ENCODE data around the gene C19orf38. TPM values are rescaled to one million over a fixed set of nuclear protein-coding genes. Genes with fewer than 3 reads are reported as not detected.

The C19orf38 gene
- total and polyA plus RNA-seq, 2 donors (not counting 1 experiment from before 2014, with no cell fraction given), result 1.7 to 2.4 TPM

DNA sequence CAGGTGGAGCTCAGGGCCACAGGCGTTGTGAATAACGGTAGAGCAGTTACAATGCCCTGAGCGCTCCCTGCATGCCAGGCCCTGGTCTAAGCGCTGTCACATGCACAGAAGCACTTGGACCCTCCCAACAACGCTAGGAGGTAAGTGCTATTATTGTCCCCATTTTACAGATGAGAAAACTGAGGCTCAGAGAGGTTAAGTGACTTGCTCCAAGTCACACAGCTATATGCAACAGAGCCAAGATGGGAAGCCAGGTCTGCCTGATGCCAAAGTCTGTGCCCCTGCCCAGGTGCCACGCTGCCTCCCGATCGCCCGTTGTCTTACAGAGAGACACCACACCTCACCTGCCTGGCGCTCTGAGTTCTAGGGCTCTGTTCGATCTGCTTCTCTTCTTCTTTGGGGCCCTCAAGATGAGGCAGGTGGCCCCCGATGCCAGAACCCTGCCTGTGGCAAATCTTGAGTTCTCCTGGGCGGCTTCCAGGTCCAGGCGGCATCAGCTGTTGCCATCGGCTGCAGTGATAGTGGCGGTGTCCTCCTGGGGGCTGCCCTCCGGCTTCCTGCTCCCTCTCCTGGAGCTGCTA lies 60.3 kb downstream of the C19orf38 start:
- H2AFZ ChIP-seq (ENCODE audit: insufficient read depth, low read depth, low read length, poor library complexity, severe bottlenecking), result no peak overlapping the region
- no peak overlapping the region for H3K27ac ChIP-seq (ENCODE audit: low read length in 2 of 2)
- peaks cover 6% of the 10 kb centered on the region for H3K79me2 ChIP-seq (ENCODE audit: control insufficient read depth, insufficient read depth, low read length)
- H3K4me3 ChIP-seq (ENCODE audit: control extremely low read depth in 1 of 5, extremely low read depth in 1 of 5, insufficient read depth in 1 of 5, low read depth in 2 of 5, low read length in 4 of 5), result no peak overlapping the region
- DNase-seq (no peak), ATAC-seq (ENCODE audit: low read depth) (no peak)
- no peak overlapping the region for H3K4me3 Mint-ChIP-seq
- no peaks in the 10 kb centered on the region for H3K27me3 Mint-ChIP-seq
- no peak overlapping the region for H3K4me2 ChIP-seq (replicated peaks; ENCODE audit: low read depth, low read length, poor library complexity, severe bottlenecking)
- H3K27me3 ChIP-seq (replicated peaks in 1 of 4; ENCODE audit: control extremely low read depth in 1 of 4, control insufficient read depth in 3 of 4, insufficient read depth in 4 of 4, low read length in 3 of 4), result no peaks in the 10 kb centered on the region
- no peaks in the 10 kb centered on the region for H4K20me1 ChIP-seq (ENCODE audit: control insufficient read depth, insufficient read depth, low read length, poor library complexity, severe bottlenecking)
- TF ChIP-seq, protein P1, sequence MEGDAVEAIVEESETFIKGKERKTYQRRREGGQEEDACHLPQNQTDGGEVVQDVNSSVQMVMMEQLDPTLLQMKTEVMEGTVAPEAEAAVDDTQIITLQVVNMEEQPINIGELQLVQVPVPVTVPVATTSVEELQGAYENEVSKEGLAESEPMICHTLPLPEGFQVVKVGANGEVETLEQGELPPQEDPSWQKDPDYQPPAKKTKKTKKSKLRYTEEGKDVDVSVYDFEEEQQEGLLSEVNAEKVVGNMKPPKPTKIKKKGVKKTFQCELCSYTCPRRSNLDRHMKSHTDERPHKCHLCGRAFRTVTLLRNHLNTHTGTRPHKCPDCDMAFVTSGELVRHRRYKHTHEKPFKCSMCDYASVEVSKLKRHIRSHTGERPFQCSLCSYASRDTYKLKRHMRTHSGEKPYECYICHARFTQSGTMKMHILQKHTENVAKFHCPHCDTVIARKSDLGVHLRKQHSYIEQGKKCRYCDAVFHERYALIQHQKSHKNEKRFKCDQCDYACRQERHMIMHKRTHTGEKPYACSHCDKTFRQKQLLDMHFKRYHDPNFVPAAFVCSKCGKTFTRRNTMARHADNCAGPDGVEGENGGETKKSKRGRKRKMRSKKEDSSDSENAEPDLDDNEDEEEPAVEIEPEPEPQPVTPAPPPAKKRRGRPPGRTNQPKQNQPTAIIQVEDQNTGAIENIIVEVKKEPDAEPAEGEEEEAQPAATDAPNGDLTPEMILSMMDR (IDR thresholded peaks at IDR 0.05), result no peak
- no peak for TF ChIP-seq EZH2 (IDR thresholded peaks at IDR 0.05; ENCODE audit: borderline replicate concordance, insufficient read depth, low read depth, low read length, poor library complexity, severe bottlenecking)
- H3K27ac Mint-ChIP-seq, result no peak overlapping the region
- no peak overlapping the region for H3K9ac ChIP-seq (ENCODE audit: low read length)
- H3K36me3 ChIP-seq (replicated peaks in 1 of 2; ENCODE audit: control extremely low read depth in 1 of 2, control insufficient read depth in 1 of 2, extremely low read depth in 1 of 2, insufficient read depth in 2 of 2, low read length in 1 of 2), result peaks cover 0 to 31% of the 10 kb centered on the region in 2 experiments
- ChIA-PET CTCF (interaction anchor here (0.6 to 1.6 kb wide), 2 partner anchors 28 to 719 kb away, joined by 3 read pairs; no protein-coding TSS in a partner anchor), POLR2A (no interaction called here)
- H3K4me1 ChIP-seq (ENCODE audit: control insufficient read depth in 2 of 2, insufficient read depth in 2 of 2, low read length in 2 of 2), result no peaks in the 10 kb centered on the region
- H3K9me3 Mint-ChIP-seq (ENCODE audit: insufficient read depth), result no peaks in the 10 kb centered on the region
- WGBS (ENCODE audit: insufficient coverage), result 98% methylated on average over 17 of the region's 17 CpGs
- intact Hi-C loops (cut with micrococcal nuclease), result no loop called here
- no peaks in the 10 kb centered on the region for H3K9me3 ChIP-seq (ENCODE audit: control extremely low read depth in 1 of 3, control insufficient read depth in 2 of 3, insufficient read depth in 1 of 3, low read length in 2 of 3)
- H3K4me1 Mint-ChIP-seq, result no peaks in the 10 kb centered on the region

DNA sequence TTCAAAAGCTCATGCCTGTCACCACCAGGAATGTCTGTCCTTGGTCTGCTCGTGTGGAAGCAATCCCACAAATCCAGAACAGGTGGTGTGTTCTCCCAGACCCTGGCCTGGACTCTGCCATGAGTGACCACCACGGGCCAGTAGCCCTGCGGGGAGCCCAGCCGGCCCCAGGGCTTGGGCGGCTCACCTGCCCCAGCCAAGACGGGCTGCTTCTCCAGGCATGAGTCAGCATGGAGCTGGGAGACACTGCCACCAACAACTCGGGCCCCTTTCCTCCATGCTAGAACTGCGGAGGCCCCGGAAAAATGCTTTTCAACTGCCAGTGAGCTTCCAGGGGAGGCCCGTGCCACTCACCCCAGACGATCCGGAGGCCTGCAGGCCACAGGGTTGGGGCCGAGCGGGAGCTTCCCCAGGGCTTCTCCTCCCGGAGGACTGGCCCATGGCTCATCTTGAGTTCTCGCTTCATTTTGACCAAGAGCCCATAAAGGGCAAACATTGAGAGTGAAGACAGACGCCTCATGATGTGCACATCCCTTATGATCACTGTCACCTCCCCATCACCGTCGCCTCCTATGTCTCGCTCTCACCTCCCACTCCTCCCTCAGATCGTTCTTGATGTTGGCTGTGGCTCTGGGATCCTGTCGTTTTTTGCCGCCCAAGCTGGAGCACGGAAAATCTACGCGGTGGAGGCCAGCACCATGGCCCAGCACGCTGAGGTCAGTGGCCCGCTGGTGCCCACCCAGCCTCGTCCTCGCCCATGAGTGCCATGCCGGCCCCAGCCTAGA lies 63.6 kb downstream of the C19orf38 start:
- Histone ChIP-seq H3K4me3 (ENCODE audit: control extremely low read depth in 1 of 5, extremely low read depth in 1 of 5, insufficient read depth in 1 of 5, low read depth in 2 of 5, low read length in 4 of 5) (no peak overlapping the region), H3K9me3 (ENCODE audit: control extremely low read depth in 1 of 3, control insufficient read depth in 2 of 3, insufficient read depth in 1 of 3, low read length in 2 of 3) (no peaks in the 10 kb centered on the region), H3K79me2 (ENCODE audit: control insufficient read depth, insufficient read depth, low read length) (no peaks in the 10 kb centered on the region), H3K27me3 (replicated peaks in 1 of 4; ENCODE audit: control extremely low read depth in 1 of 4, control insufficient read depth in 3 of 4, insufficient read depth in 4 of 4, low read length in 3 of 4) (no peaks in the 10 kb centered on the region), H3K4me2 (replicated peaks; ENCODE audit: low read depth, low read length, poor library complexity, severe bottlenecking) (no peak overlapping the region), H3K9ac (ENCODE audit: low read length) (no peak overlapping the region), H3K4me1 (ENCODE audit: control insufficient read depth in 2 of 2, insufficient read depth in 2 of 2, low read length in 2 of 2) (no peaks in the 10 kb centered on the region), H3K36me3 (replicated peaks in 1 of 2; ENCODE audit: control extremely low read depth in 1 of 2, control insufficient read depth in 1 of 2, extremely low read depth in 1 of 2, insufficient read depth in 2 of 2, low read length in 1 of 2) (peaks cover 0 to 39% of the 10 kb centered on the region in 2 experiments), H4K20me1 (ENCODE audit: control insufficient read depth, insufficient read depth, low read length, poor library complexity, severe bottlenecking) (no peaks in the 10 kb centered on the region), H2AFZ (ENCODE audit: insufficient read depth, low read depth, low read length, poor library complexity, severe bottlenecking) (no peak overlapping the region), H3K27ac (ENCODE audit: low read length in 2 of 2) (no peak overlapping the region)
- H3K4me3 Mint-ChIP-seq, result no peak overlapping the region
- ATAC-seq (ENCODE audit: low read depth), result no peak
- H3K9me3 Mint-ChIP-seq (ENCODE audit: insufficient read depth), result no peaks in the 10 kb centered on the region
- POLR2A ChIA-PET, result no interaction called here
- TF ChIP-seq, protein P1 (IDR thresholded peaks at IDR 0.05), result no peak
- TF ChIP-seq EZH2 (IDR thresholded peaks at IDR 0.05; ENCODE audit: borderline replicate concordance, insufficient read depth, low read depth, low read length, poor library complexity, severe bottlenecking), result no peak
- CTCF ChIA-PET, result interaction anchor here (1.4 kb wide), 1 partner anchor 48 kb away, joined by 3 read pairs; no protein-coding TSS in a partner anchor
- no peak for DNase-seq
- H3K4me1 Mint-ChIP-seq, result no peaks in the 10 kb centered on the region
- 98% methylated on average over 31 of the region's 31 CpGs for WGBS (ENCODE audit: insufficient coverage)
- no peaks in the 10 kb centered on the region for H3K27me3 Mint-ChIP-seq
- H3K27ac Mint-ChIP-seq, result no peak overlapping the region
- intact Hi-C loops (cut with micrococcal nuclease), result no loop called here
